Erythroblast (primary cell): ENCODE measurements around the gene HLA-C.

Source experiments
- GATA1 ChIP-seq: IDR thresholded peaks from 2 replicates; pipeline ENCODE4 v1.6.1; 2011; ENCODE audit warnings: low read depth, mild to moderate bottlenecking, control low read depth, low read length, moderate library complexity
- POLR2A ChIP-seq: IDR thresholded peaks from 2 replicates; pipeline ENCODE4 v1.6.1; 2011; ENCODE audit warnings: mild to moderate bottlenecking, low read length

DNA sequence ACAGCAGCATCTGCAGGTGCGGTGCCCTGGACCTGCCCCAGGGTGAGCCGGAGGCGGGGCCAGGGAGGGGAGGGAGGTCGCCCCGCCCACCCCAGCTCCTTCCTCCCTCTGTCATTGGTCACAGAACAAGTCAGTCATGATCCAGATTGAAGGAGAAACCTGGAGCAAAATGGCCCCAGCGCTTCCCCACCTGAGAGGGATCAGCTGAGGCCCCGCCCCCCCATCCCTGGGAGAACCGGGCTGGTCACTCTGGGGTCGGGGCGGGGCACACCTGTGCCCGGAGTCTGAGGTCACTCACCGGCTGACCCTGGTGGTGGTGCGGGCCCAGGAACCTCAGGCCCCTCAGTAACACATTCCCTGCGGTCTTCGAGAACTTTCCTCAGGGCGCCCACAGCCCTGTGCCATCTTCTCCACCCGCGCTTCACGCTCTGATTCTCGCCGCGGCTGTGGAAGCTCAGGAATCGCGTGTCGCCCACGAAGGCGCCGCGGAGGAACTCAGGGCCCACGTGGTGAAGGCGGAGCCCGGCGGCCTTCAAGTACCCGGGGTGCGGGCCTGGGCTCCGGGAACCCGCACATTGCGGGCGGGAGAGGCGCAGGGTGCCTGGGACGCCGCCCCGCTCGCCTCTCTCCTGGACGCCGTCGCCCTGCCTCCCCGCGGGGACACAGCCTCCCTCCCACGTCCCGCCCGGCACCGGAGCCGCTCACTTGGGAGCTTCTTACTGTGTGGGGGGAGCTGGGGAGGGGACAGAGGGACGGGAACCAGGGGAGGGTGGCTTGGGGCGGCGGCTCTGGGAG, 36.4 kb upstream of the HLA-C start:
- no peak for TF ChIP-seq POLR2A
- TF ChIP-seq GATA1: no peak
